Mucosa of gallbladder (tissue), 1 donor: Measurements from ENCODE around the gene ROBO3. TPM values are rescaled to one million over a fixed set of nuclear protein-coding genes. Genes with fewer than 3 reads are reported as not detected.

Experiments
- DNase-seq: peaks from one replicate; pipeline ENCODE4 v3.0.0-alpha.2; 2020; ENCODE audit warnings: low spot score
- total RNA-seq: library from RNA; stranded (reverse); gene quantifications from one replicate; pipeline ENCODE4 v1.2.1, GENCODE V29; 2021
- donor health status: DM: no; HTN: no; CAD: no.

Gene ROBO3
- total RNA-seq, 1 donor from 2014 or later = 12.9 TPM

DNA sequence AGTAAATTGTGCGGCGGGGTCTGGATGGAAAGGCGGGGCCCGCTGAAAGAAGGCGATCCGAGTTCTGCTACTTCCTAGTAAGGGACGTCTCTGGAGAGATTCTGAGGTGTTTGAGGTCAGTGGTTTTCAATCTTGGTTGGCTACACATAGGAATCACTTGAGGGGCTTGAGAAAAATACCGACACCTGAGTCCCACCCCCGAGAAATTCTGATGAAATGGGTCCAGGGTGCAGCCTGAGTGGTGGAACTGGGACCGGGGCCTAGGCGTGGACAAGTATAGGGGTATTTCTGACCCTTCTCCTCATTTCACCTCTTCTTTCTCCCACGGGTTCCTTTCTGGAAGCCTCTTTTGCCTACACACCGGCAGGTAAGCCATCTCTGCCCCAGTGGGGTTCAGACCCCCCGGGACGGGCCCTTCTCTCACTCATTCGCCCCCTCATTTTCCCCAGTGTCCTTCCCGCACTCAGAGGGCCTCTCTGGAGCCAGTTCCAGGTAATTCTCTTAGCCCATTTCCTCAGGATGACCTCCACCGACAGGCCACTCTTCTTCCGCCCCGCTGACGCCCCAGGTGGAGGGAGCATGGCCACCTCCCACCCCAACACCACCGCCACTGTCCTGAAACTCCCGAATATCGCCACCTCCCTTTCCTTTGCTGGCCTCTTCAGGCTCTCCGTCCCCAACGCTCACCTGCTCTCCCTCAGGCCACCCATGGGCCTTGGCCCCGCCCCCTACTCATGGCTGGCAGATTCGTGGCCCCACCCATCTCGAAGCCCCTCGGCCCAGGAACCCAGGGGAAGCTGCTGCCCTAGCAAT lies 11.8 kb downstream of the ROBO3 start:
- no peak for DNase-seq

GRCh38 chr11:124877631-124877909 lies 12.3 kb downstream of the ROBO3 start:
- DNase-seq = no peak

- no peak for DNase-seq
These were observed 12.9 kb downstream of the ROBO3 start for GRCh38 chr11:124877910-124878758.

DNA sequence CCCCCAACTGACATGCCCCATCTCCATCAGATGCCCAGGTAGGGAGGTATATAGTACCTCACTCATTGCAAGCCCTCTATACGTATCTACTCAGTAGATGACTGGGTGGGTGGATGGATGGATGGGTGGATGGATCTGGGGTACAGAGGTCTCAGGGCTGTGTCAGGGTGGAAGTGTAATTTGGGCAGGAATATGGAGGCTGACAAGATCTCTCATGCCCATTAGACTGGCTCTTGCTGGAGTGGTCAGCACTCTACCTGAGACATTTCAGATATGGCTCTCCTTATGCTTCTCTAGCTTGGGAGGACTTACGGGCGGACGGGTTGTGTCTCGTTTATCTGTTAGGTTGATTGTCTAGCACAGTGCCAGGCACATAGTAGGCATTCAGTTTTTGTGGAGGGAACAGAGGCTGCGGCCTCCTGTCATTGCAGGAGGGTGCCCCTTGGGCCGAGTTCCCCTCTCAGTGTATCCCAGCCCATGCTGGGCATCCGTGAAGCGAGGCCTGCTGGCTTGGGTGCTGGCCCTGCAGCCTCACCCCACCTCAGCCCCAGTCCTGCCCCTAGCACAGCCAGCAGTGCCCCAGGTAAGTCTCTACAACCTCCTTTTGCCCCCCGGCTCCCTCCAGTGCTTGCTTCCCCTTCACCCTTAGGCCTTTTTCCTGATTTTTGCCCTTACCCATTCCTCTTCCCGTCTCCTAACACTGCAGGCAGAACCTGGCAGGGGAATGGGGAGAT lies 13.7 kb downstream of the ROBO3 start:
- DNase-seq = no peak

- DNase-seq = no peak
These were observed 14.5 kb downstream of the ROBO3 start for GRCh38 chr11:124879493-124880289.

GRCh38 chr11:124880290-124880611 lies 15.0 kb downstream of the ROBO3 start:
- no peak for DNase-seq

DNA sequence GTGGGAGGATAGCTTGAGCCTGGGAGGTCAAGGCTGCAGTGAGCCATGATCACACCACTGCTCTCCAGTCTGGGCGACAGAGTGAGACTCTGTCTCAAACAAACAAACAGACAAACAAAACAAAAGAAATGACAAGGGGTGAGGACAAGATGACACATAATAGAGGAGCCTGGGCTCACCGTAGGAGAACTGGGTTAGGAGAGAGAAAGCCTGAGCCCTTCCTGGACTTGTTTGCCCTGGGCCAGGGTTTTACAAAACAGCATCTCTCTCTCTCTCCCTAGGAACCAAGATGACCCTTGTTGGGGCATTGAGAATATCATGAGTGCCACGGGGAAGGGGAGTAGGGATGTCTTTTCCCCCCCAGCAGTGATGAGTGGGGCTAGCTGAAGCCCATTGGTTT lies 15.7 kb downstream of the ROBO3 start:
- DNase-seq = no peak

DNA sequence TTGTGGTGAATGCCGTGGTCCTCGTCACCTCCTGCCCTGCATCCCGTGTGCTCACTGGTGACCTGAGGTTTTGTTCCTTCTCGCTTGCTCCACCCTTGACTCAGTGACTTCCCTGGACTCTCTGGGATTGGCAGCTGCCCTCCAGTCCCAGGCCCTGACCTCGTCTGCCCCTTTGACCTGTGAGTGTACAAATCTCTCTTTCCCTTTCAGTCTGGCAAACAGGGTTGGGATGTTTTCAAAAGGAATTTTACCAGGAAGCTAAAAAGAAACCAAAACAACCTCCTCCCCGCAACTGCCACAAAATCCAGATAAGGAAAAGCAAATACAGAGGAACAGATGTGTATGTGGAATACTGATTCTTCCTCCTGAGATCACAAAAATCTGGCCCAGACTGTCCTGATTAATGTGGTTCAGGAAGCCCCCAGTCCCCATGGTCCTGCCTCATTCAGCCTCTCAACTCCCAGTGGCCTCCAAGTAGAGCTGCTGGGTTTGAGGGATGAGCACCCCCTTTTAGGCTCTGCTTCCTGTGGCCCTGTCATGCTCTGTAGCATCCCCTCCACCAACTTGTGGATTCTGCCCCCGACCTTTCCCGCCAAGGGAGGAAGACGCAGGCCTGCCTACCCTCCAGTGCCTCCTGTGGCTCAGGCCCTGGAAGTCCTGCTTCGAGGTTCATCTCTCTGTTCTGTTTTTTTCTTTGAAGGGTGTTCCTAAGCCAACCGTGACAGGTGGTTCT lies 17.3 kb downstream of the ROBO3 start:
- no peak for DNase-seq

GRCh38 chr11:124884340-124884739 lies 19.1 kb downstream of the ROBO3 start:
- no peak for DNase-seq

DNA sequence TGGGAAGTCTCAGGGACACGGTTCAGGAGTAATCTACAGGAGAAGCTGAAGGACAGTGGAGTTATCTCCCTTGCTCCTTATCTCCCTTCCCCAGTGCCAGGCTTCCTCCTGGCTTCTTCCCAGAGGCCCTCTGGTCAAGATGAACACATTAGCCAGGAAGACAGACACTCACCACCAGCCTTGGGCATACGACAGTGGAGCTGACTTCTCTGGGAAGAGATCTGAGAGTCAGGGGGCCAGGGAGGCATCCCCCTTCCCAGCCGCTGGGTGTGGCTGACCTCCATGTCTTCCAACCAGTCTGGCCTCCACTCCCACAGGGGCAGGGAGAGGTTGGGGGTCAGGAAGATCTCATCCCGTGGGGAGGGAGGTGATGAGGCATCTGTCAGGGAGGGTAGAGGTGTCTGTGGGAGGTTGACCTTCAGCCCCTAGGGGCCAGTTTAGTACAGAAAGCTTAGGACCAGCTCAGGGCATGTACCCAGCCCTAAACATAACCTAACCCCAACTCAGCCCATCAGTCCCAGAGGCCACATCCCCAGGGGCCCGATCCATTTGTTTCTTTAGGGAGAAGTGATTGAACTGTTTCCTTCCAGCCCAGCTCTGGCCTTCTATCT lies 19.7 kb downstream of the ROBO3 start:
- no peak for DNase-seq

- DNase-seq = no peak
These were observed 21.2 kb downstream of the ROBO3 start for GRCh38 chr11:124886476-124886875.

GRCh38 chr11:124886978-124887666 lies 21.9 kb downstream of the ROBO3 start:
- no peak for DNase-seq

DNA sequence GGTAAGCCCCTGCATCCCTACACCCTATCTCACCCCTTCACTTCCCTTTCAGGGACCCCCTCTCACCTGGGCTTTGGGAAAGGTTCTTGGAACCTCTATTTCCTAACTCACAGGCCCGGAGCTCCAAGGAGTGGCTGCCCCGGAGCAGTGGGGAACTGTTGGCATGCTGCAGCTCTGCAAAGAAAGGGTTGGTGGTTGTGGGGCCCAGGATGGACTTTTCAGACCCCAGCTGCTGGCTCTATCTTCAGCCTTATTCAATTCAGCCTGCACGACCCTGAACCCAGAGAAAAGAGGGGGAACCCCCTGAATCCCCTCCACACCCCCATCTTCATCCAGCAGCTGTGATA lies 22.4 kb downstream of the ROBO3 start:
- no peak for DNase-seq

GRCh38 chr11:124889191-124890091 lies 24.2 kb downstream of the ROBO3 start:
- DNase-seq = no peak

DNA sequence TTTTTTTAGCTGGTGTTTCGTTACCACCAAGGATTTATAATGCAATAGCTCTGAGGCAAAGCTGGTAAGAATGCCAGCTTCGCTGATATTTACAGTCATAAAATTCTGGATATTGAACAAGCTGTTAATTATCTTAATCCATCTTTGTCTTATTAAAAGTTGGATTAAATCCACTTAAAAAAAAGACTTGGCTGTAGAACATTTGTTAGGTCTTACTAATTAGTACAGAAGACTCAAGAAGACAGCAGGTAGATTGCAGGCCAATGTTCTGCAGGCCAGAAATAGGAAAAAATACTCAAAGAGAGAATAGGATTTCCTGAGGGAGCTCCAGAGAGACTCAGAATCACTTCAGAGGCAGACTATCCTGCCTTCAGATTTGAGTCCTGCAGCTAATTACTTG lies 24.9 kb downstream of the ROBO3 start:
- no peak for DNase-seq

DNA sequence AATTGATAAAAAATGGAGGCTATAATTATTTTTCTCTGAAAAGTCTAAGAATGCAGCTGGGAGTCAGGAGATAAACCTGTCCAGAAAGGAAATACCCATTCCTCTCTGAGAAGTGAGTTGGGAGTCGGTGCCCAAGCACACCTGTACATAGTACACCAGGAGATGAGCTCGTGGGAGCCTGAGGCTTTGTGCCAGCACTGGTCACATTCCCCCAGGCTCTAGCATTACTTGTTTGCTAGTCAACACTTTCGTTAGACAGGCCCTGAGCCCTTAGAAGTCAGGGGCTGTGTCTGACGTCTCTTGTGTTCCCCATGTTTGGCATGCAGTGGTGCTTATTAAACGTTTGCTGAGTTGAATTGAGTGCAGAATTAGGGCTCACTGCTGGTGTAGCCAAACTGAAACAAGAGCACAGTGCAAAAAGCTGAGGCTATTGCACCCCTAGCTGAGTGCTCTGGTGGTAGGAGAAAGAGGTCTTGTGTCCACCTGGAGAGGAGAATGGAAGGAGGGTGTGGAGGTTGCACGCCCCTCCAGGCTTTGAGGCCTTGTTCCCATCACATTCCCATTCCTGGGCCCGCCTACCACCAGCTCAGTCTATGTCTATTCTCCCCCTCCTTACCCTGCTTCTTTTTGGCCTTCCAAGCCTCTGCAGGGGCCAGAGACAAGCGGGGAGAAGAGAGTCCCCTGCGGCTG lies 25.6 kb downstream of the ROBO3 start:
- peak; percentile 8 for DNase-seq

DNA sequence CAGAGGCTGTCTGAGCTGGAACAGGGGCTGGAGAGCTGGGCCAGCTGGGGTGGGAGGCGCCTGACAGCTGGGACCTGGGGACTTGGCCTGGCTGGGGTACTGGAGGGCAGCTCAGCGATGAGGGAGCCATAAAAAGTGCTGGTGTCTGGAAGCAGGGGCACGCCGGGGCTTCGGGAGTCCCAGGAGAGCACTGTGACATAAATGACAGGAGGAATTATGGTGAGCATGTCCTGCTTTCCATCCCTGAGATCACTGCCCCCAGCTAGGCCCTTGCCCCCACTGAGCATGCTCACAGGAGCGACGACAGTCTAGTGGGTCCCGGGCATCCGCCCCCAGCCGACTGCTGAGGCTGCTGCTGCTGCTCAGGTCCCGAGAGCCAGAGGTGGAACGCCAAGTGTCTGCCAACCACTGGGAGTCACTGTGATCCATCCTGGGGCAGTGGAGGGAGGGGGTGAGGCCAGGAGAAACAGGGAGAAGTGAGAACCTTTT lies 26.2 kb downstream of the ROBO3 start:
- DNase-seq = peak; percentile 9

DNA sequence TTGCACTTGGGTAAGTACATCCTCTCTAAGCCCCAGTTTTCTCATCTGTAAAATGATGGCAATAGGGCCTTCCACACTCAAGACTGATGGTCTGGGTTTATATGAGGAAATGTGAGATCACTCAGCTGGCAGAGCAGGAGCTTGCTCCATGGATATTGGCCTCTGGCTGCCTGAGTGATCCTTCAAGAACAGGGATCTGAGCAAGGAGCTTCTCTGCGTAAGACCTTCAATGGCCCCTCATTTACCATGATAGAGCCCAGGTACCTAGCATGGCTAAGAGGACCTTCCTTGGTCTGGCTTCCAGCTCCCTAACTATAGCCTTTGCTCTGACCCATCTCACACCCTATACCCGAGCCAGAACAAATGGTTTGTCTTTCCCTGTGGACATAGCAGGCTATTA lies 26.9 kb downstream of the ROBO3 start:
- peak; percentile 5 for DNase-seq
